GM18520 (cell line): ENCODE data around the gene CCDC154.

Experiments used
- ATAC-seq: cut with Tn5 transposase; IDR thresholded peaks from one replicate; pipeline ENCODE4 v1.9.1; 2021; ENCODE audit not compliant: unreplicated experiment

CCDC154 gene

DNA sequence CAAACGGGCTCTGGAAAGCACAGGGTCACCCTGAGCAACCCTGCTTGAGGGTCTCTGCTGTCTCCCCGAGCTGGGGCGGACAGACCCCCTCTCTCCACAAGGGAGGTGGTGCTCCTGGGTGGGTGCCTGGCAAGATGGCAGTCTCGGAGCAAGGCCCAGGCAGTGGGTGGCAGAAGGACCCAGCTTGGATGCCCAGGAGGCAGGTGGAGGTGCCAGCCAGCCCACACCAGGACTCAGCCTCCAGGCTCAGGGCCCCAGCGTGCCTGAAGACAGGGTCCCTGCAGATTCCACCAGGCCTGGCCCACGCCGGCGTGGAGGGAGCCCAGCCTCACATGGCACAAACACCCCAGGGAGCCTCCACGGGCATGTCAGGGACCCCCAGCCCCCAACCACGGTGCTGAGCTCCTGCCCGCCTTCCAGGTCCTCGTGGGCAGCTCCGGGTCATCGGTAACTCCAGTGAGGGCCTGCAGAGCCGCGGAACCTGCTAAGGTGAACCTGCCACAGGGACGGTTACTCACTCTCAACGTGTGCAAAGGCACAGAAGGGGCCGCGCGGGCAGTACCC, 50.7 kb downstream of the CCDC154 start:
- ATAC-seq, result no peak

GRCh38 chr16:1392826-1393225, 51.5 kb downstream of the CCDC154 start:
- no peak for ATAC-seq

- ATAC-seq, result no peak
Observed at GRCh38 chr16:1390239-1390779, 54.0 kb downstream of the CCDC154 start.

DNA sequence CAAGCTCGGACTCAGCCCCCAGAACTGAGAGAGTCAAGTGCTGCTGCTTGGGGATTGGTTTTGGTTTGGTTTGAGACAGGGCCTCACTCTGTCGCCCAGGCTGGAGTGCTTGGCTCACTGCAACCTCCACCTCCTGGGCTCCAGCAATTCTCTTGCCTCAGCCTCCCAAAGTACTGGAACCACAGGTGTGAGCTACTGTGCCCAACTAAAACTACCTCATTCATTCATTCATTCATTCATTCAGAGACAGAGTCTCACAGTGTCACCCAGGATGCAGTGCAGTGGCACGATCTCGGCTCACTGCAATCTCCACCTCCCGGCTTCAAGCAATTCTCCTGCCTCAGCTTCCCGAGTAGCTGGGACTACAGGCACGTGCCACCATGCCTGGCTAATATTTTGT, 54.6 kb downstream of the CCDC154 start:
- ATAC-seq, result no peak

GRCh38 chr16:1387331-1387730, 57.0 kb downstream of the CCDC154 start:
- ATAC-seq, result no peak

- ATAC-seq, result no peak
Observed at GRCh38 chr16:1385232-1385631, 59.1 kb downstream of the CCDC154 start.
